Suprapubic skin (tissue), 3 donors: ENCODE results near the gene GPN3.

ENCODE experiments used
- POLR2A ChIP-seq, 2 donors: fragments of 450-650 bp; IDR thresholded peaks; one replicate each; pipeline ENCODE4 v1.6.1; 2017; ENCODE audit warnings: antibody characterized with exemption in 2 of 2, mild to moderate bottlenecking in 2 of 2, moderate library complexity in 2 of 2
- TF ChIP-seq, protein P1 (sequence below), 2 donors: fragments of 200-600 bp in 1 of 2; fragments of 450-650 bp in 1 of 2; sonication (generic) in 1 of 2; IDR thresholded peaks; one replicate each; pipeline ENCODE4 v1.5.1; 2016 to 2019; ENCODE audit warnings: antibody characterized with exemption in 2 of 2, mild to moderate bottlenecking in 1 of 2, moderate library complexity in 1 of 2

DNA sequence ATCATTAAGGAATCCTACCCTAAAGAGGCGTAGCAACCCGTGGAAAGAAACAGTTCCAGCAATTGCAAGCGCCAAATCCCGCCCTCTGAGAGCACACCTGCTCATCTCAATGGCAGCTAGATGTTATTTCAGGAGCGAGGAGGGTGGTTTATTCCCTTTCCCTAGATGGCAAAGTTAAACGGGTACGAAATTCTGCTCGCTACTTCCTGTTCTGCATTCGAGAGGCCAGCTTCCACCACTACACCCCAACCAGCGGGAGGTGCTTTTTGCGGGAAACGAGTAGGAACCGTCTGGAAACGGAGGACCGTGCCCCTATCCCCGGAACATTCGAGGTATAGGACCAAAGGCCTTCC, 33.3 kb upstream of the GPN3 start:
- TF ChIP-seq, protein P1, sequence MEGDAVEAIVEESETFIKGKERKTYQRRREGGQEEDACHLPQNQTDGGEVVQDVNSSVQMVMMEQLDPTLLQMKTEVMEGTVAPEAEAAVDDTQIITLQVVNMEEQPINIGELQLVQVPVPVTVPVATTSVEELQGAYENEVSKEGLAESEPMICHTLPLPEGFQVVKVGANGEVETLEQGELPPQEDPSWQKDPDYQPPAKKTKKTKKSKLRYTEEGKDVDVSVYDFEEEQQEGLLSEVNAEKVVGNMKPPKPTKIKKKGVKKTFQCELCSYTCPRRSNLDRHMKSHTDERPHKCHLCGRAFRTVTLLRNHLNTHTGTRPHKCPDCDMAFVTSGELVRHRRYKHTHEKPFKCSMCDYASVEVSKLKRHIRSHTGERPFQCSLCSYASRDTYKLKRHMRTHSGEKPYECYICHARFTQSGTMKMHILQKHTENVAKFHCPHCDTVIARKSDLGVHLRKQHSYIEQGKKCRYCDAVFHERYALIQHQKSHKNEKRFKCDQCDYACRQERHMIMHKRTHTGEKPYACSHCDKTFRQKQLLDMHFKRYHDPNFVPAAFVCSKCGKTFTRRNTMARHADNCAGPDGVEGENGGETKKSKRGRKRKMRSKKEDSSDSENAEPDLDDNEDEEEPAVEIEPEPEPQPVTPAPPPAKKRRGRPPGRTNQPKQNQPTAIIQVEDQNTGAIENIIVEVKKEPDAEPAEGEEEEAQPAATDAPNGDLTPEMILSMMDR (IDR thresholded peaks at IDR 0.05): no peak
- no peak for TF ChIP-seq POLR2A (IDR thresholded peaks at IDR 0.05)
